DMS153 treated with DMSO at 0.1 percent for 48 hours (cell line): ENCODE measurements around the gene TAF4B.

Source experiments
- DNase-seq: peaks from one replicate; lab custom pipeline; 2025; ENCODE audit not compliant: unreplicated experiment; lab: John Stamatoyannopoulos, UW

Gene TAF4B

DNA sequence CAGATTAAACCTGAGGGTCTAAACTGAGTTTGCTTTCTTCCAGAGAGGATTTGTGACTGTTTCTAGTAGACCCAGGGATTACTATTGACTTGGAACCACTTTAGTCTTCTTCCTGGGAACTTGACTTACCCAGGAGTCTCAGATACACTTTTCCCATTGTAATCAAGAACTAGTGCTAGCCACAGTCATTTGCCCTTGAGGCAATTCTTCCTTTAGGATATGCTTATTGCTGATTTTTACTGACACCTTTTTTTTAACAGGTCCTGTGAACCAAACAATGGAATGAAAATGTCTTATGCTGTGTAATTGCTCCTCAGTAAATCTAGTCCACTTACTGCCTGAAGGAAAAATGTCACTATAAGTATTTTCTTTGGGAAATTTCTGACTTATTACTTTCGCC lies 78.3 kb downstream of the TAF4B start:
- DNase-seq: no peak

DNA sequence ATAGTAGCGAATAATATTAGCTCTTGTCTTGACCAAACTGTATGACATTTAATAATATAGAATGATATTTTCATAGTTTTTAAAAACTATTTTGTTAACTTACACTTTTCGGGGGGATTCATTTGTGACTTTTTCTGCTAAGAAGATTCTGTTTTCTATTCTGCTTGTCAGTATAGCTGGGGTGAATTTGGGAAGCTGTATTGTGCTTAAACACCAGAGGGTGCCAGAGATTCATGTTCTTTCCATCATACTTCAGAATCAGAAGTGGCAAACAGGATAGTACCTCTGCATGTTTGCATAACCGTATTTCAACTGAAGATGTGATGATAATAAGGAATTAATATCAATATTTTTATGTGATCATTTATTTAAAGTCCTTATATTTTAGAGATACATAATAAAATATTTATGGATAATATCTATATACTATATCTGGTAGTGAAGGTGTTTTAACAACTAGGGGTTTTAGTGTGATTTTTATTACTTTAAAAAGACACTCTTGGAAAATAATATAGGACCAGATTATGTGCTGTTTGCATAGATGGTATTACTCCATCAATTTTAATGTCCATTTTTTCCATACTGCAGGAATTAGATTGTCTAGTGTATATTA lies 81.0 kb downstream of the TAF4B start:
- peak; percentile 49 for DNase-seq

DNA sequence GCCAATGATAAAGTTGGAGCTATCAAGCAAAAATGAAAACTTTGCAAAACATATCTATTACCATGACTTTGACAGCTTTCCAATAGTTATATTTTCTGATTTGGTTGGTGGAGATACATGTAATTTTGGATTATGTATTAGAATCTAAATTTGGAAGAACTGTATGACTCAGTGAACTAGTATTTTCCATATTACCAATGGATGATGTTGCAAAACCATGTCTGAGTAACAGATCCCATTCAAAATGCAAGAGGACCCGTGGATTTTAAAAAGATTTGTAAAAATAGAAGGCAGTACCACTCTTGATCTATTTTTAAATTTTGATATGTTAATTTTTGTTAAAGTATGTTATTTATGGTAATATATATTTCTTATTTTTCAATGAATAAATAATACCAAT lies 83.0 kb downstream of the TAF4B start:
- no peak for DNase-seq

DNA sequence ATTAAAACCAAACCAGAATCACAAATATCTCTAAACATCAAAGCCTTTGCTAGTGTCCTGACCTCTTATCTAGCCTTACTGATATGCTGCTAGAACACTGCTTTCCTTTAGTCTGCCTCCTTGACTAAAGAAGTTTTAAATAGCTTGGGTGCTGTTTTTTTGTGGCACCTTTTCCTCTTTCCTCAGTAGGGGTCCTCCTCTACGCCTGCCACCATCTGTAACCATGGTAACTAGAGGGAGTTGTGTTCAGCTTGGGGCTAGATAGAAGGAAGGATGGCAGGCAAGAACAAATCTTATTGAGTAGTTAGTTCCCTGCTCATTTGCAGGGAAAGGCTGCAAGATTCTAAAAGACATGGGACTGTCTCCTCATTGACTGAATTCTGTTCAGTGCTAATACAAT lies 86.0 kb downstream of the TAF4B start:
- no peak for DNase-seq

DNA sequence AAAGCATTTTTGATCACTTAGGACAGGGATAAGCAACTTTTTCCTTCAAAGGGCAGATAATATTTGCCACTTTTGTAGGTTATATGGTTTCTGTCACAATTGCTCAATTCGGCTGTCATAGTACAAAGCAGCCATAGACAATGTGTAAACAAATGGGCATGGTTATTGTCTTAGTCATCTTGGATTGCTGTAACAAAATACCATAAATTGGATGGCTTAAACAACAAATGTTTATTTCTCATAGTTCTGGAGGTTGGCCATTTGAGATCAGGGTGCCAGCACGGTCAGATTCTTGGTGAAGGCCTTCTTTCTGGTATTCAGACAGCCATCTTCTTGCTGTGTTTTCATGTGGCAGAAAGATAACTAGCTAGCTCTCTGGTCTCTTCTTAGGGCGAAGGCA lies 91.2 kb downstream of the TAF4B start:
- no peak for DNase-seq

DNA sequence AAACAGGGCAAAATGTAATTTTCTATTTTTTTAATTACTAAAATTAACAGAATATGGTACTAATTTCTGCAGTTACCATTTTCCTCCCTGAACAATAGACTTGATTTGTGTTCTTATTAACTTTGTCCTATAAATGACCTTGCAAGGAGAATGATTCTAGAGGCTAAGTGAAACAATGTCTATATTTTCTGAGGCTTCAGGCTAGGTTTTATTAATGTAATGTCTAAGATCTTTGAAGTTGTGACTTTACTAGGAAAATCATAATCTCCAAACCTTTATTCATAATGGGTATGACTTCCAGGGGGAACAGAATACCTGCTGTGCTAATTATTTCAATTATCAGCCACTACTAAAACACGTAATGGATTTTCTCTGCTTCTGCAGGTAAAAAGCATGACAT lies 94.4 kb downstream of the TAF4B start:
- DNase-seq: no peak

DNA sequence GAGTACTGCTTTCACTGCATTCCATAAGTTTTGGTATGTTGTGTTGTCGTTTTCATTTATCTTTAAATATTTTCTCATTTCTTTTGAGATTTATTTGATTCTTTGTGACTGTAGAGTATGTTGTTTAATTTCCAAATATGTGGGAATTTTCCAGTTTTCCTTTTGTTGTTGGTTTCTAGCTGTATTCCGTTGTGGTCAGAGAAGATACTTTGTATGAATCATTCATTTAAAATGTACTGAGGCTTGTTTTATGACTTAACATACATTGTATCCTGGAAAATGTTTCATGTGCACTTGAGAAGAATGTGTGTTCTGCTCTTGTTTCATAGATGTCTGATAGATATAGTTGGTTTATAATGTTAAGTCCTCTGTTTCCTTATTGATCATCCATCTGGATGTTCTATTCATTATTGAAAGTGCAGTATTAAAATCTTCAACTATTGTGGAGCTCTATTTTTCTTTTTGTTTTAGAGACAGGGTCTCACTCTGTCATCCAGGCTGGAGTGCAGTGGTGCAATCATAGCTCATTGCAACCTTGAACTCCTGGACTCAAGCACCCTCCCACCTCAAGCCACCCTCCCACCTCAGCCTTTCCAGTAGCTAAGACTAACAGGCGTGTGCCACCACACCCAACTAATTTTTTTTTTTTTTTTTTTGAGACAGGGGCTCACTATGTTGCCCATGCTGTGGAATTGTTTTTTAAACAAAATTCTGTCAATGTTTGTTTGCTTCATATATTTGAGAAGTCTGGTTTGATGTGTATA lies 96.8 kb downstream of the TAF4B start:
- DNase-seq: no peak

DNA sequence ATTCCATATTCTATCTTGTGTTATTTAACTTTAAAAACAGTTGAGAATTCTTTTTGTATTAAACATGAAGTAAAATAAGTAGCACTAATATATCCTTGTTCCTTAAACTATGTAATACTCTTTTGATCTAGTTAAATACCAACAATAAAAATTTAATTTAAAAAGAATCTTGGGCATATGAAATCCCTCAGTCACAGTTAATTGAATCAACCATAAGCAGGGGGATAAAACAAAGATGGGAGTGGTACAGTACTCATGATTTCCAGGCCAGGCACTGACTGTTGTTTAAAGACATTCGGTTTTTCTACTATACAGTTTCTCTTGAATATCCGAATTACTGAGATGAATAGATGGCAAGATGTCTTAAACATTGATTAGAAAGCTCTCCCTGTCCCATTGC lies 99.5 kb downstream of the TAF4B start:
- no peak for DNase-seq

DNA sequence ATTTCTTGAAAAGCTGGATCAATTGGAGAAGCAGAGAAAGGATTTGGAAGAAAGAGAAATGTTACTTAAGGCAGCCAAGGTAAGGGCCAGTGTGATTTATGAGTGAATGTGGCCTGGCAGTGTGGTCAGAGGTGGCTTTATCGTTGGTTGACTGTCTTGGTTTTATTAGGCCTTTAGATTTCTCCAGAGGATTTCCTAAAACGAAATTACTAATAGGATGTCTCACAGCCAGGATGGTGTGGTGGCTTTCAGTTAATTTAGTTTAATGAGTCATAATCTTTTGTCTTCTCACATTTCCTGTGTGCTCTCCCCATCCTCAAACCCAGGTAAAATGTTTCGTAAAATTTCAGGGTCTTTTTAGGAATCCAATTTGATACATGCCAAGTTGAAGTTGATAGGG lies 100.8 kb downstream of the TAF4B start:
- no peak for DNase-seq

DNA sequence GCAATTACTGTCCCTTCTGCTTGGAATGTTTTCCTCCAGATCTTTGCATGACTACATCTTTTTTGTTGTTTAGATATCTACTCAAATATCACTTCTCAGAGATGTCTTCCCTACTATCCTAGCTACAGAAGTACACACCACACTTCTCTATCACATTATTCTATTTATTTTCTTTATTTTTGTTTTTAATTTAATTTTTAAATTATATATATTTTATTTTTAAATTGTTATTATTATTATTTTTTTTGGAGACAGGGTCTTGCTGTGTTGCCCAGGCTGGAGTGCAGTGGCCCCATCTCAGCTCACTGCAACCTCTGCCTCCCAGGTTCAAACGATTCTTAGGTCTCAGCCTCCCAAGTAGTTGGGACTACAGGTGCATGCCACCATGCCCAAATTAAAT lies 106.7 kb downstream of the TAF4B start:
- no peak for DNase-seq

DNA sequence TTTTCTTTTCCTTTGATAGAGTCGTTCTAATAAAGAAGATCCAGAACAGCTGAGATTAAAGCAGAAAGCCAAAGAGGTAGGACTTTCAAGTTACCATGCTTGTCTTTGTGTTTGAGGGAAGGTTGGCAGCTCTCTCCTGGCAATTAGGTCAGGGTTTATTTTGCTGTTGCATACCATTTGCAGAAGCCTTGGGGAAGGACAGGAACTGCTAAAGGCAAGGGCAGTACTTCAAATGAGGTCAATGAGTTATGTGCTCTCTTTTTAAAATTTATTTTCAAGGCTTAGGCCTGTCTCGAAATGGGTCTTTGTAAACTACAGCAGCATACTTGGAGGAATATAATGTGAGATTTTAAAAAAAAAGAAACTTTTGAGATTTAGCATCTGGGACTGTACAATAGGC lies 108.9 kb downstream of the TAF4B start:
- no peak for DNase-seq

DNA sequence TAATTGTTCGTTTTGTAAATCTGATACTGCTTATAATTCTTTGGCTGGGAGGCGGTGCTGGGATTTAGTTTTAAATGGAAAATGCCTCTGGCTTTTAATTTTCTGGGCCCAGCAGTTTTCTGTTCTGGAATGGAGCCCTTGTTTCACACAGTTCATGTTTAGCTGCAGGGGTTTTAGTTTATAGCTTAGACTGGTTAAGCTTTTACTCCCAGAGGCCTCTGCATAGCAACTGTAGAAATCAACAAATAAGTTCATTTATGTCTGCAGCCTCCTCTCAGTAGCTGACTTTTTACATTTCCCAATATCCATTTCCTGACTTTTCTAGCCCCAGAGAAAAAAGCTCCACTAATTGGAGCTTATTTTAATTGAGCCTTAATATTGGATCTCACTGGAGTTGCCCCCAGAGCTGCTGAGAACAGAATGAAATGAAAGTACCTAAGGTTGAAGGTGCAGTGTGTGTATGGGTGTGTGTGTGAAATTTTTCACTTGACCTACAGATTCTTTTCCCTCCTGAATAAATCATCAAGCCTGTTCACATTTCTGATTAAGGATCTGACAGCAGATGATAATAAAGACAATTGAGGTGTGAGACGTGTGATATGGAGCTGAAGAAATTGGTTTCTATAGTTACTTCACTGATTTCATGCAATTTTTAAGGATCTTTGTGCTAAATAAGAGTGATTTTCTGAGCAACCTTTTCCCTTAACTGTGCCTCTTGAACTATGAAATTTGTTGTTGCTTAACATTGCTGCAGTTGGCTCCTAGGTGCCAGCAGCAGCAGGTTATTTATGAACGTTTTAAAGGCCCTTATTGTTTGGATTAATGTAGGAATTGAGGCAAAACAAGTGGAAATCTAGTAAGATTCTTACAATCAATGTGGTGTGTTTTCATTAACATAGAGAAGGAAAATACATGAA lies 109.6 kb downstream of the TAF4B start:
- DNase-seq: no peak

DNA sequence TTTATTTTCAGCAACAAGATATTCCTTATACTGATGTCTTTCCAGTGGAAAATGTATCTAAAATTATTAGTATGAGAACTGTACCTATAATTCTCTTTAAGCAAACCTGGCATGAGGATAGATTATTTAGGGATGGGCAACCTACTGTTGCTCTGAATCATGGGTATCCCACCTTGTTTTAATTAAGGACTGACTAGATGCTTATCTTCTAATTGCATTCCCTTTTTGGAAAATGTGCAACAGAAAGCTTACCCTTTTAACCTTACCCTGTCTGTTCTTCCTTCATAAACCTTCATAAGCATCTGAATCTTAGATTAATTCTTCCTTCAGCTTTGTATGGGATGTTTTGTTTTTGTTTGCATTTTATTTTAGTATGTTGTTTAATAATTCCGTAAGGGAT lies 110.3 kb downstream of the TAF4B start:
- no peak for DNase-seq

DNA sequence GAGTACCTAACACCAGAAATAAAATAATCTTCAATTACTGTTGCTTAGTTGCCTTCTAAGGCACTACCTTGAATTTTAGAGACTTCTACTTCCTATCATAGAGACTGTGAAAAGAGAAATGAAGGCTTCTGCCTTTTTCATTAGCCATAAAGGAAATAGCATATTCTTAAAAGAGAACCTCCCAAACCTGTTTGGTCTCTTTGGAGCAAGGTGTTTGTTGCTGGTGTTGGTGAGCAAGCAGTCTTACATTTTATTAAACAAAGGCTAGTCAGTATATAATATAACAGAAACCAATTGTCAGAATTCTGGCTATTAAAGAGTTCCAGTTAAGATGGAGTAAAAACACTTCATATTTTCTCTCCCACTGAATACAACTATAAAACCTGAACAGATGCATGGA lies 116.4 kb downstream of the TAF4B start:
- DNase-seq: no peak

DNA sequence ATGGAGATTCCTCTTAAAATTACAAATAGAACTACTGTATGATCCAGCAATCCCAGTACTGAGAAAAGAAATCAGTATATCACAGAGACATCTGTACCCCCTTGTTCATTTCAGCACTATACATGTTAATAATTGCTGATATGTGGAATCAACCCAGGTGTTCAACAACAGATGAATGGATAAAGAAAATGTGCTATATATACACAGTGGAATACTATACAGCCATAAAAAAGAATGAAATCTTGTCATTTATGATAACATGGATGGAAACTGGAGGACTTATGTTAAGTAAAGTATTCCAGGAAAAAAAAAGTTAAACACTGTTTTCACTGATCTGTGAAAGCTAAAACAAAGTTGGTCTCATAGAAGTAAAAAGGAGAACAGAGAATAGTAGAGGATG lies 124.7 kb downstream of the TAF4B start:
- no peak for DNase-seq

DNA sequence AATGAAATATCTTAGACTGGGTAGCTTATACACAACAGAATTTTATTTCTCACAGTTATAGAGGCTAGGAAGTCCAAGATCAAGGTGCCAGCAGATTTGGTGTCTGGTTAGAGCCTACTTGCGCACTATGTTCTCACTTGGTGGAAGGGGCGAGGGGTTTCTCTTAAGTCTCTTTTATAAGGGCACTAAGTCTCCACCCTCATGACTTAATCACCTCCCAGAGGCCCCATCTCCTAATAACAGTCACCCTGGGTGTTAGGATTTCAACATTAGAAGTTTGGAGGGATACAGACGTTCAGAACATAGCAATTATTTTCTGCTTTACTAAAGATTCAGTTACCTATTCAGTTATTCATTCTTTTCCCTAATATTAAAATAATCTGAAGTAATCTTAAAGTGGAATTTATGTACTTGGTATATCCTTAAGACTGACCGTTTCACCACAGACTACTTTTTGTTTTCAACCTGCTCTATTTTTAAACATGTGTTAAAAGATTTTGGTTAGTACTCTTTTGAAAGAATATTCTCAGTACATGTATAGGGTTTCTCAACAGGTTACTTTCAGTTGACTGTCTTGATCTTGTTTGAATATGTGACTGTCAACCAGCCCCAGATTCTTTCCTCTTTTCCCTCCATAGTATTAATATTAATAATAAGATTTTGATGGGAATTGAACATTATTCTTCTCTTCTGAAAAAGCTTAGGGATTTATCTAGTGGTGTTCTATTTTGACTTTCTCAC lies 130.0 kb downstream of the TAF4B start:
- no peak for DNase-seq

DNA sequence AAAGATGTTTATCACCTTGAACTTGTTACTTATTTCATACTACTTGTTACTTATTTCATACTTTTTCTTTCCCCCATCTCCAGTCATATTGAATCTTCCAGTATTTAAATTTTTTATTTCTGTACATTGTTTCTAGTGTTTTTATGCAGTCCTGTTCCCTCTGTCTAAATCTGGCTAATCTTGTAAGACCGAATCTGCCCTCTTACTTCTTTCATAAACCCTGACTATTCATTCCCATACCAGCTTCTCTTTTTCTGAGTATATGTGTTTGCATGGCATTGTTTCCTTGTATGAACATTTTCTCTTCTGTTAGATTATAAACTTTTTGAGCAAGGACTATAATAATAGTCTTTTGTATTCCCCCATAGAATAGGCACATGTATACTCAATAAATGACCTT lies 131.7 kb downstream of the TAF4B start:
- DNase-seq: no peak

DNA sequence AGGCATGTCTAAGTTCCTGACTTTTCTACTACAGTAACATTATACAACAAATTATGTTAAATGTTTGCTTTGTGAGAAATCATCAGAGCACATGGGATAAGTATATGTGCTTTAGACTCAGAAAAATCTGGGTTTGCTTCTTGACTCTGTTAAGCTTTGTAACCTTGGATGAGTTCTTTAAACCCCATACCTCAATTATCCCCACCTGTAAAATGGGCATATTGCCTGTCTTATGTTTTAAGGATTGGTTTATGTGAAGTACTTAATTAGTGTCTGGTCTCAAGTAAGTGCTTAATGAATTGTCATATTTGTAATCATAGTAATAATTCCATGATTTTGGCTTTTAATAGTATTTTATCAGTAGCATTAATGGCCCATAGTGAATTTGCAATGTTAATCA lies 135.8 kb downstream of the TAF4B start:
- no peak for DNase-seq

DNA sequence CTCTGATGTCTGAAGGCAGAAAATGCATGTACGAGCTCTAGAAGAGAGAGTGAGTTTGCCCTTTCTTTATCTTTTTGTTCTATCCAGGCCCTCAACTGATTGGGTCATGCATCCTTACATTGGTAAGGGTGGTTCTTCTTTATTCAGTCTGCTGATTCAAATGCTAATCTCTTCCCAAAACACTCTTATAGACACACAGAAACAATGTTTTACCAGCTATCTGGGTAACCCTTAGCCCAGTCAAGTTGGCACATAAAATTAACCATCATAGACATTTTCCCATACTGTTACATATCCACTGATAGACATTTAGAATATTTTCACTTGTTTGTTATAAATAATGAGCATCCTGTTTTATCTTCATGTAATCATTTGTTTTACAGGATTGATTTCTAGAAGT lies 141.2 kb downstream of the TAF4B start:
- no peak for DNase-seq

DNA sequence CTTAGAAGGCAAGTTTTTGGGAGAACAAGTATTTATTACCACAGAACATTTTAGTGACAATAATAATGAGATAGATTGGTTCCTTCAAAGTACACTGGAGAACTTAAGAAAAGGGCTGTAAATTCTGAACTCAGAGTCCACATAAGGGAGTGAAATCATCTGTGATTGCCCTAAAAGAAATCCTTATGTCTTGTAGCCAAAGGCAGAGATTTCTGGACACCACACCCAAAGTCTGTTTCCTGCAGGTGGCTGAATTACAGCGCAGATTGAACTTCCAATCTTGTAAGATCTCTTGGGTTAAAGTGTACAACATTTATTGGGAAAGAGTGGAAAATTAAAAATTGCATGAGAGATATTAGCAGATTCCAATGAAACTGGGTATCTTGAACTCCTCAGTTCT lies 143.8 kb downstream of the TAF4B start:
- DNase-seq: no peak

DNA sequence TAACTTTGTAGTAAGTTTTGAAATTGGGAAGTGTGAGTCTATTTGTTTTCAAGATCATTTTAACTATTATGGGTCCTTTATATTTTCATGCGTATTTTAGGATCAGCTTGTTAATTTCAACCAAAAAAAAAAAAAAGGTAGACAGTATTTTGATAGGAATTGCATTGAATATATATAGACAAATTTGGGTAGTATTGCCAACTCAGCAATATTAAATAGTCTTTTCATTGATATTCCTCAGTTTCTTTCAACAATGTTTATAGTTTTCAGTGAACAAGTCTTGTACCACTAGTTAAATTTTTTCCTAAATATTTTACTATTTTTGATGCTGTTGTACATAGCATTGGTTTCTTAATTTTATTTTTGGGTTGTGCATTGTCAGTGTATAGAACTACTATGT lies 149.9 kb downstream of the TAF4B start:
- no peak for DNase-seq
